Spleen (tissue), 11 donors: ENCODE measurements around the gene FBXL20. TPM values are rescaled to one million over a fixed set of nuclear protein-coding genes. Genes with fewer than 3 reads are reported as not detected.

Experiments used
- DNase-seq: peaks from one replicate; pipeline ENCODE4 v3.0.0-alpha.2; 2020
- H3K27ac ChIP-seq, 8 donors: fragments of 200-600 bp; sonication (generic) in 7 of 8; 1 replicate in 4 of 8; 2 replicates in 4 of 8; pipeline versions ENCODE4 v1.5.0 to v1.8.0; 2016 to 2021; ENCODE audit warnings: inconsistent platforms in 4 of 8, mild to moderate bottlenecking in 4 of 8, moderate library complexity in 1 of 8
- H3K27me3 ChIP-seq, 7 donors: fragments of 200-600 bp; sonication (generic) in 6 of 7; replicated peaks in 1 of 7; 1 replicate in 4 of 7; 2 replicates in 3 of 7; pipeline versions ENCODE4 v1.5.0 to v1.8.0; 2016 to 2021; ENCODE audit warnings: inconsistent platforms in 3 of 7, mild to moderate bottlenecking in 1 of 7
- H3K36me3 ChIP-seq, 6 donors: fragments of 200-600 bp; sonication (generic) in 5 of 6; 1 replicate in 4 of 6; 2 replicates in 2 of 6; pipeline versions ENCODE4 v1.5.0 to v1.8.0; 2016 to 2021; ENCODE audit warnings: inconsistent platforms in 2 of 6
- H3K4me1 ChIP-seq, 6 donors: fragments of 200-600 bp; sonication (generic) in 5 of 6; 1 replicate in 3 of 6; 2 replicates in 3 of 6; pipeline versions ENCODE4 v1.5.0 to v1.8.0; 2016 to 2021; ENCODE audit warnings: inconsistent platforms in 3 of 6
- H3K4me3 ChIP-seq, 8 donors: fragments of 200-600 bp; sonication (generic) in 7 of 8; 1 replicate in 4 of 8; 2 replicates in 4 of 8; pipeline versions ENCODE4 v1.5.0 to v1.8.0; 2016 to 2021; ENCODE audit warnings: inconsistent platforms in 4 of 8, mild to moderate bottlenecking in 4 of 8, moderate library complexity in 2 of 8
- H3K9me3 ChIP-seq, 8 donors: fragments of 200-600 bp; sonication (generic) in 7 of 8; 1 replicate in 4 of 8; 2 replicates in 4 of 8; pipeline versions ENCODE4 v1.5.0 to v1.8.0; 2016 to 2021; ENCODE audit warnings: inconsistent platforms in 4 of 8
- CTCF ChIP-seq, 11 experiments: fragments of 200-600 bp in 7 of 11; fragments of 450-650 bp in 4 of 11; sonication (generic) in 4 of 11; IDR thresholded peaks in 8 of 11; conservative IDR thresholded peaks in 3 of 11; 1 replicate in 7 of 11; 2 replicates in 4 of 11; pipeline versions ENCODE4 v1.4.0 to v1.8.0; 2016 to 2021; ENCODE audit warnings: antibody characterized with exemption in 11 of 11, inconsistent platforms in 4 of 11, mild to moderate bottlenecking in 1 of 11
- POLR2A ChIP-seq, 3 donors: fragments of 450-650 bp; IDR thresholded peaks; one replicate each; pipeline ENCODE4 v1.5.1; 2017; ENCODE audit warnings: antibody characterized with exemption in 3 of 3, mild to moderate bottlenecking in 1 of 3
- POLR2AphosphoS5 ChIP-seq, 3 donors: sonication (generic); formaldehyde crosslinking; IDR thresholded peaks; one replicate each; pipeline ENCODE4 v1.5.1; 2017; ENCODE audit warnings: antibody characterized with exemption in 3 of 3
- WGBS, 5 donors: extraction: QIAGEN DNeasy Blood & Tissue Kit in 3 of 5; methylation state at CpG; one replicate each; pipeline versions ENCODE4 v1.1.5 to v1.1.7; 2013 to 2018; 5-methylcytosine and 5-hydroxymethylcytosine counted together
- intact Hi-C: fragments of 100-400 bp; cut with DNase I; formaldehyde crosslinking; loops from one replicate; pipeline ENCODE4 v1.15.0; 2023; ENCODE audit warnings: low total_unique reads
- polyA plus RNA-seq, 3 donors: library from polyadenylated mRNA; stranded (reverse); fragments of 200-250 nt; gene quantifications; one replicate each; pipeline ENCODE4 v1.2.1, GENCODE V29; 2013
- total RNA-seq, 7 donors: library from RNA; depleted of rRNA in 3 of 7; stranded (reverse); fragments of >200 nt in 3 of 7; fragmentation: NEBNext Ultra II Directional in 4 of 7; extraction: Animal tissue kit (Norgen Biotek cat#: 25700) in 4 of 7; gene quantifications; one replicate each; pipeline versions ENCODE4 v1.1.0 to v1.2.1, GENCODE V29; 2016 to 2021
- donor health status: healthy with polysubstance abuse.
- donor health status: DM: no; HTN: no; CAD: no; lungs with moderate emphysema.
- donor health status: DM: no; HTN: no; CAD: no.
- donor health status: Bipolar disorder and iron deficiency.
- donor health status: healthy.
- donor health status: DM: no; HTN: no; CAD: no.
- donor health status: DM: yes; HTN: yes; CAD: no.

The FBXL20 gene
- total and polyA plus RNA-seq, 10 donors, result 1.9 to 28.0 (median 24.0) TPM

GRCh38 chr17:39236981-39237441 is 164.4 kb downstream of the FBXL20 start:
- intact Hi-C loops, result no loop called here
- Histone ChIP-seq H3K9me3 (no peaks in the 10 kb centered on the region), H3K27me3 (peaks cover 0 to 45% (median 10%) of the 10 kb centered on the region in 7 donors), H3K36me3 (no peaks in the 10 kb centered on the region), H3K4me3 (no peak overlapping the region), H3K27ac (peak overlapping the region in 1 of 8 donors; percentile 21), H3K4me1 (peaks cover 0 to 32% (median 25%) of the 10 kb centered on the region in 6 donors)
- peak; percentile 47 for DNase-seq
- TF ChIP-seq POLR2AphosphoS5 (IDR thresholded peaks at IDR 0.05) (no peak), POLR2A (IDR thresholded peaks at IDR 0.05) (no peak), CTCF (IDR thresholded peaks at IDR 0.05 in 8 of 11, conservative IDR thresholded peaks at IDR 0.05 in 3 of 11) (no peak)
- WGBS, 5 donors, result 89 to 96% (median 91%) methylated on average over 3 to 6 of the region's 6 CpGs

GRCh38 chr17:39236450-39236927 is 164.9 kb downstream of the FBXL20 start:
- no peak overlapping the region for H3K4me3 ChIP-seq
- peaks cover 0 to 37% (median 30%) of the 10 kb centered on the region in 6 donors for H3K4me1 ChIP-seq
- H3K27ac ChIP-seq, result peak overlapping the region in 1 of 8 donors; percentile 21
- TF ChIP-seq POLR2A (IDR thresholded peaks at IDR 0.05) (no peak), POLR2AphosphoS5 (IDR thresholded peaks at IDR 0.05) (no peak), CTCF (IDR thresholded peaks at IDR 0.05 in 8 of 11, conservative IDR thresholded peaks at IDR 0.05 in 3 of 11) (no peak)
- H3K9me3 ChIP-seq, result no peaks in the 10 kb centered on the region
- DNase-seq, result peak; percentile 51
- intact Hi-C loops, result no loop called here
- 57 to 75% (median 72%) methylated on average over 2 to 5 of the region's 5 CpGs for WGBS, 5 donors
- peaks cover 0 to 50% (median 15%) of the 10 kb centered on the region in 7 donors for H3K27me3 ChIP-seq
- H3K36me3 ChIP-seq, result no peaks in the 10 kb centered on the region

- 37 to 43% (median 41%) methylated on average over 18 of the region's 18 CpGs for WGBS, 5 donors
- Histone ChIP-seq H3K9me3 (no peaks in the 10 kb centered on the region), H3K4me3 (no peak overlapping the region), H3K27me3 (peaks cover 0 to 57% (median 22%) of the 10 kb centered on the region in 7 donors), H3K27ac (no peak overlapping the region), H3K4me1 (peaks cover 0 to 39% (median 30%) of the 10 kb centered on the region in 6 donors), H3K36me3 (no peaks in the 10 kb centered on the region)
- peak; percentile 50 for DNase-seq
- peak in 7 of 11 experiments; percentile 22 to 49 (median 38) for TF ChIP-seq CTCF (IDR thresholded peaks at IDR 0.05 in 8 of 11, conservative IDR thresholded peaks at IDR 0.05 in 3 of 11)
- TF ChIP-seq POLR2AphosphoS5 (IDR thresholded peaks at IDR 0.05), result no peak
- intact Hi-C loops, result no loop called here
Measured at GRCh38 chr17:39235555-39236449, 165.6 kb downstream of the FBXL20 start.
